Thymus (tissue), 11 donors: ENCODE results near the gene APOL5. TPM values are rescaled to one million over a fixed set of nuclear protein-coding genes. Genes with fewer than 3 reads are reported as not detected.

ENCODE experiments used
- DNase-seq, 9 donors: peaks; one replicate each; pipeline ENCODE4 v3.0.0-alpha.2; 2013; ENCODE audit warnings: low spot score in 9 of 9, low read depth in 6 of 9, missing footprints in 1 of 9
- H3K27ac ChIP-seq, 2 donors: one replicate each; pipeline ENCODE4 v1.5.1; 2013; ENCODE audit warnings: control low read depth in 1 of 2, low read depth in 1 of 2, low read length in 1 of 2, mild to moderate bottlenecking in 1 of 2, moderate library complexity in 1 of 2
- H3K27me3 ChIP-seq, 2 donors: one replicate each; pipeline ENCODE4 v1.5.1; 2013; ENCODE audit warnings: low read length in 1 of 2; ENCODE audit not compliant: control insufficient read depth in 2 of 2, insufficient read depth in 1 of 2
- H3K36me3 ChIP-seq, 2 donors: one replicate each; pipeline ENCODE4 v1.5.1; 2013; ENCODE audit warnings: low read length in 1 of 2, mild to moderate bottlenecking in 1 of 2, moderate library complexity in 1 of 2; ENCODE audit not compliant: control insufficient read depth in 2 of 2, insufficient read depth in 2 of 2
- H3K4me1 ChIP-seq, 2 donors: one replicate each; pipeline ENCODE4 v1.5.1; 2013; ENCODE audit warnings: low read length in 2 of 2; ENCODE audit not compliant: control insufficient read depth in 2 of 2, insufficient read depth in 2 of 2
- H3K4me3 ChIP-seq, 2 donors: one replicate each; pipeline ENCODE4 v1.5.1; 2013; ENCODE audit warnings: low read length in 2 of 2, control low read depth in 1 of 2, mild to moderate bottlenecking in 1 of 2
- H3K9me3 ChIP-seq, 2 donors: one replicate each; pipeline ENCODE4 v1.5.1; 2013; ENCODE audit warnings: low read length in 1 of 2, mild to moderate bottlenecking in 1 of 2; ENCODE audit not compliant: control insufficient read depth in 2 of 2, insufficient read depth in 1 of 2
- WGBS: extraction: QIAGEN DNeasy Blood & Tissue Kit; methylation state at CpG from one replicate; pipeline ENCODE4 v1.1.7; 2013; 5-methylcytosine and 5-hydroxymethylcytosine counted together
- polyA plus RNA-seq: library from polyadenylated mRNA; stranded (reverse); fragments of 200-250 nt; gene quantifications from one replicate; pipeline ENCODE4 v1.2.3, GENCODE V29; 2013
- total RNA-seq: library from RNA; stranded (reverse); fragments of 120-200 nt; gene quantifications from one replicate; pipeline ENCODE4 v1.2.4, GENCODE V29; 2013
- donor health status: healthy.

Gene APOL5
- total and polyA plus RNA-seq, 2 donors: 0.09 TPM

GRCh38 chr22:35725521-35725920 is 7.8 kb downstream of the APOL5 start:
- Histone ChIP-seq H3K27ac (no peak overlapping the region), H3K27me3 (no peaks in the 10 kb centered on the region), H3K36me3 (no peaks in the 10 kb centered on the region), H3K4me3 (no peak overlapping the region), H3K9me3 (no peaks in the 10 kb centered on the region), H3K4me1 (no peaks in the 10 kb centered on the region)
- DNase-seq: no peak
- WGBS: 97% methylated on average over 11 of the region's 11 CpGs

- no peaks in the 10 kb centered on the region for H3K9me3 ChIP-seq
- H3K27me3 ChIP-seq: no peaks in the 10 kb centered on the region
- H3K4me1 ChIP-seq: no peaks in the 10 kb centered on the region
- no peak overlapping the region for H3K27ac ChIP-seq
- WGBS: 92% methylated on average over 6 of the region's 6 CpGs
- no peaks in the 10 kb centered on the region for H3K36me3 ChIP-seq
- H3K4me3 ChIP-seq: no peak overlapping the region
- no peak for DNase-seq
These were observed 8.7 kb downstream of the APOL5 start for GRCh38 chr22:35726398-35726797.

- no peaks in the 10 kb centered on the region for H3K36me3 ChIP-seq
- no peaks in the 10 kb centered on the region for H3K27me3 ChIP-seq
- no peaks in the 10 kb centered on the region for H3K9me3 ChIP-seq
- H3K27ac ChIP-seq: no peak overlapping the region
- WGBS: 93% methylated on average over 15 of the region's 15 CpGs
- DNase-seq: no peak
- H3K4me1 ChIP-seq: no peaks in the 10 kb centered on the region
- no peak overlapping the region for H3K4me3 ChIP-seq
These were observed 9.3 kb downstream of the APOL5 start for GRCh38 chr22:35726933-35727332.

GRCh38 chr22:35727436-35727835 is 9.8 kb downstream of the APOL5 start:
- Histone ChIP-seq H3K27me3 (no peaks in the 10 kb centered on the region), H3K36me3 (no peaks in the 10 kb centered on the region), H3K4me1 (no peaks in the 10 kb centered on the region), H3K4me3 (no peak overlapping the region), H3K27ac (no peak overlapping the region), H3K9me3 (no peaks in the 10 kb centered on the region)
- 94% methylated on average over 11 of the region's 11 CpGs for WGBS
- DNase-seq: no peak

GRCh38 chr22:35728639-35729308 is 11.1 kb downstream of the APOL5 start:
- Histone ChIP-seq H3K27me3 (no peaks in the 10 kb centered on the region), H3K27ac (no peak overlapping the region), H3K36me3 (no peaks in the 10 kb centered on the region), H3K9me3 (no peaks in the 10 kb centered on the region), H3K4me1 (no peaks in the 10 kb centered on the region), H3K4me3 (no peak overlapping the region)
- 89% methylated on average over 12 of the region's 12 CpGs for WGBS
- peak in 1 of 9 donors; percentile 5 for DNase-seq

GRCh38 chr22:35729309-35729698 is 11.6 kb downstream of the APOL5 start:
- DNase-seq: no peak
- no peak overlapping the region for H3K4me3 ChIP-seq
- no peaks in the 10 kb centered on the region for H3K27me3 ChIP-seq
- H3K27ac ChIP-seq: no peak overlapping the region
- H3K36me3 ChIP-seq: no peaks in the 10 kb centered on the region
- no peaks in the 10 kb centered on the region for H3K9me3 ChIP-seq
- WGBS: 96% methylated on average over 2 of the region's 2 CpGs
- H3K4me1 ChIP-seq: no peaks in the 10 kb centered on the region

GRCh38 chr22:35731321-35731720 is 13.6 kb downstream of the APOL5 start:
- no peaks in the 10 kb centered on the region for H3K36me3 ChIP-seq
- no peaks in the 10 kb centered on the region for H3K27me3 ChIP-seq
- H3K4me1 ChIP-seq: peaks cover 0 to 3% of the 10 kb centered on the region in 2 donors
- H3K4me3 ChIP-seq: no peak overlapping the region
- H3K9me3 ChIP-seq: no peaks in the 10 kb centered on the region
- no peak for DNase-seq
- WGBS: 90% methylated on average over 10 of the region's 10 CpGs
- H3K27ac ChIP-seq: no peak overlapping the region

GRCh38 chr22:35732116-35732515 is 14.4 kb downstream of the APOL5 start:
- 97% methylated on average over 9 of the region's 9 CpGs for WGBS
- H3K36me3 ChIP-seq: no peaks in the 10 kb centered on the region
- no peak overlapping the region for H3K4me3 ChIP-seq
- no peak overlapping the region for H3K27ac ChIP-seq
- peaks cover 0 to 3% of the 10 kb centered on the region in 2 donors for H3K4me1 ChIP-seq
- H3K27me3 ChIP-seq: no peaks in the 10 kb centered on the region
- no peaks in the 10 kb centered on the region for H3K9me3 ChIP-seq
- DNase-seq: no peak

GRCh38 chr22:35733036-35733435 is 15.4 kb downstream of the APOL5 start:
- WGBS: 88% methylated on average over 10 of the region's 10 CpGs
- no peak overlapping the region for H3K4me3 ChIP-seq
- no peak for DNase-seq
- H3K36me3 ChIP-seq: no peaks in the 10 kb centered on the region
- no peaks in the 10 kb centered on the region for H3K27me3 ChIP-seq
- no peaks in the 10 kb centered on the region for H3K9me3 ChIP-seq
- H3K27ac ChIP-seq: no peak overlapping the region
- peaks cover 0 to 3% of the 10 kb centered on the region in 2 donors for H3K4me1 ChIP-seq
